Stomach (tissue), 9 donors: Measurements from ENCODE around the gene TMEM132E. TPM values are rescaled to one million over a fixed set of nuclear protein-coding genes. Genes with fewer than 3 reads are reported as not detected.

Experiments used
- DNase-seq, 2 donors: peaks; one replicate each; pipeline versions ENCODE4 v3.0.0 to v3.0.0-alpha.2; 2013 to 2019
- H3K27ac ChIP-seq, 5 donors: fragments of 200-600 bp in 4 of 5; sonication (generic) in 4 of 5; one replicate each; pipeline ENCODE4 v1.5.1; 2013 to 2019; ENCODE audit warnings: mild to moderate bottlenecking in 1 of 5, moderate library complexity in 1 of 5
- H3K27me3 ChIP-seq, 3 donors: fragments of 200-600 bp; sonication (generic); one replicate each; pipeline ENCODE4 v1.5.1; 2017 to 2019; ENCODE audit warnings: mixed run types in 1 of 3
- H3K36me3 ChIP-seq, 4 donors: fragments of 200-600 bp; sonication (generic); 1 replicate in 3 of 4; 2 replicates in 1 of 4; pipeline ENCODE4 v1.5.1; 2016 to 2019
- H3K4me1 ChIP-seq, 4 donors: fragments of 200-600 bp; sonication (generic); one replicate each; pipeline ENCODE4 v1.5.1; 2016 to 2019
- H3K4me3 ChIP-seq, 4 donors: fragments of 200-600 bp; sonication (generic) in 3 of 4; one replicate each; pipeline ENCODE4 v1.5.1; 2016 to 2019; ENCODE audit warnings: mild to moderate bottlenecking in 1 of 4
- H3K9me3 ChIP-seq, 4 donors: fragments of 200-600 bp; sonication (generic); one replicate each; pipeline ENCODE4 v1.5.1; 2016 to 2019
- CTCF ChIP-seq, 7 experiments: fragments of 450-650 bp in 4 of 7; fragments of 200-600 bp in 3 of 7; sonication (generic) in 3 of 7; IDR thresholded peaks; one replicate each; pipeline ENCODE4 v1.5.1; 2016 to 2019; ENCODE audit warnings: antibody characterized with exemption in 7 of 7, control low read depth in 2 of 7, mild to moderate bottlenecking in 1 of 7
- EP300 ChIP-seq: sonication (generic); formaldehyde crosslinking; IDR thresholded peaks from one replicate; pipeline ENCODE4 v1.6.1; 2017; ENCODE audit warnings: antibody characterized with exemption
- POLR2A ChIP-seq, 4 donors: fragments of 450-650 bp; IDR thresholded peaks; one replicate each; pipeline ENCODE4 v1.6.1; 2016; ENCODE audit warnings: antibody characterized with exemption in 4 of 4, control low read depth in 2 of 4, mild to moderate bottlenecking in 1 of 4, moderate library complexity in 1 of 4
- POLR2AphosphoS5 ChIP-seq, 3 donors: sonication (generic); formaldehyde crosslinking; IDR thresholded peaks; one replicate each; pipeline ENCODE4 v1.6.1; 2016; ENCODE audit warnings: antibody characterized with exemption in 3 of 3
- WGBS, 5 donors: extraction: QIAGEN DNeasy Blood & Tissue Kit in 3 of 5; methylation state at CpG; one replicate each; pipeline versions ENCODE4 v1.1.5 to v1.1.7; 2013 to 2018; 5-methylcytosine and 5-hydroxymethylcytosine counted together
- intact Hi-C: fragments of 100-400 bp; cut with DNase I; formaldehyde crosslinking; loops from one replicate; pipeline ENCODE4 v1.15.1; 2023; ENCODE audit warnings: low total_unique reads
- polyA plus RNA-seq, 3 donors: library from polyadenylated mRNA; stranded (reverse); fragments of 200-250 nt; gene quantifications; one replicate each; pipeline ENCODE4 v1.2.3, GENCODE V29; 2013
- total RNA-seq, 5 donors: library from RNA; depleted of rRNA; stranded (reverse); fragments of >200 nt; gene quantifications; one replicate each; pipeline versions ENCODE4 v1.1.0 to v1.2.3, GENCODE V29; 2014 to 2016
- donor health status: healthy with polysubstance abuse.
- donor health status: Bipolar disorder and iron deficiency.
- donor health status: healthy.

The TMEM132E gene
- total and polyA plus RNA-seq, 8 donors = 0.05 to 0.55 (median 0.12) TPM; not detected in 5

DNA sequence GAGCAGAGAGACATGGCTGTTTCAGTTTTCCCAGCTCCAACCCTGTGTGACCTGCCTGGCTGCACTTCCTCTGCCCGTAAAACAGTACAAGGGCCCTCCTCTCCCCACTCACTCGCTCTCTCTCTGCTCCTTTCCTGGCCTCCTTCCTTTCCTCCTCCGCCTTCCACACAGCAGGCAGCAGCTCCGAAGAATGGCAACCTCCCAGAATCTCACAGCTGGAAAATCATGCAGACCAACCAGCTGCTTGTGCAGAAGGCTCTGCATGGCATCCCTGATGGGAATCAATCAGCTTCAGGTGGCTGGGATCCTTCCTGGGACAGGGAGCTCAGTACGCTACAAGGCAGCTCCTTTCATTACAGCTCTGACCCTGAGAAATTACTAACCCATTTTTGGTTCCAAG, 27.4 kb downstream of the TMEM132E start:
- TF ChIP-seq CTCF (IDR thresholded peaks at IDR 0.05) = no peak
- Histone ChIP-seq H3K27me3 (peaks cover 5 to 89% (median 28%) of the 10 kb centered on the region in 3 donors), H3K4me1 (no peaks in the 10 kb centered on the region), H3K4me3 (no peak overlapping the region), H3K9me3 (no peaks in the 10 kb centered on the region), H3K36me3 (no peaks in the 10 kb centered on the region), H3K27ac (no peak overlapping the region)
- 43 to 57% (median 52%) methylated on average over 5 of the region's 5 CpGs for WGBS, 5 donors
- intact Hi-C loops = no loop called here
- DNase-seq = peak in 1 of 2 donors; percentile 72

DNA sequence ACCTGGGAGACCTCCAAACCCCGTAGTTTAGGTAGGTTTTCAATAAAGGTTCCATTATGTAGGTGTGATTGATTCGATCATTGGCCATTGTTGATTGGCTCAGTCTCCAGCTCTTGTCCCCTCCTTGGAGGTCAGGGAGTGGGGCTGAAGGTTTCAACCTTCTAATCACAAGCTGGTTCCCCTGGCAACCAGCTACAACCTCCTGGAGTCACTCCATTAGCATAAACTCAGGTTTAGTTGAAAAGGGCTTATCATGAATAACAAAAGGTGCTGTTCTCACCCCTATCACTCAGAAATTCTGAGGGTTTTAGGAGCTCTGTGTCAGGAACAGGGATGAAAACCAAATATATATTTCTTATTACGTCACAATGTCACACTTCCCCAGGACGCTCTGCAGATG, 28.5 kb downstream of the TMEM132E start:
- intact Hi-C loops = no loop called here
- Histone ChIP-seq H3K4me3 (no peak overlapping the region), H3K9me3 (no peaks in the 10 kb centered on the region), H3K4me1 (peaks cover 0 to 4% (median 2%) of the 10 kb centered on the region in 4 donors), H3K27me3 (peaks cover 5 to 93% (median 28%) of the 10 kb centered on the region in 3 donors), H3K36me3 (no peaks in the 10 kb centered on the region), H3K27ac (no peak overlapping the region)
- TF ChIP-seq POLR2AphosphoS5 (IDR thresholded peaks at IDR 0.05) (no peak), CTCF (IDR thresholded peaks at IDR 0.05) (no peak), EP300 (no peak), POLR2A (IDR thresholded peaks at IDR 0.05) (no peak)
- DNase-seq = no peak
- WGBS, 5 donors = 47 to 60% (median 54%) methylated on average over 4 of the region's 4 CpGs

- TF ChIP-seq CTCF (IDR thresholded peaks at IDR 0.05) (no peak), EP300 (no peak), POLR2AphosphoS5 (IDR thresholded peaks at IDR 0.05) (no peak), POLR2A (IDR thresholded peaks at IDR 0.05) (no peak)
- 44 to 58% (median 47%) methylated on average over 4 to 5 of the region's 5 CpGs for WGBS, 5 donors
- no peak overlapping the region for H3K4me3 ChIP-seq
These were observed 29.8 kb downstream of the TMEM132E start for GRCh38 chr17:34609210-34609609.

DNA sequence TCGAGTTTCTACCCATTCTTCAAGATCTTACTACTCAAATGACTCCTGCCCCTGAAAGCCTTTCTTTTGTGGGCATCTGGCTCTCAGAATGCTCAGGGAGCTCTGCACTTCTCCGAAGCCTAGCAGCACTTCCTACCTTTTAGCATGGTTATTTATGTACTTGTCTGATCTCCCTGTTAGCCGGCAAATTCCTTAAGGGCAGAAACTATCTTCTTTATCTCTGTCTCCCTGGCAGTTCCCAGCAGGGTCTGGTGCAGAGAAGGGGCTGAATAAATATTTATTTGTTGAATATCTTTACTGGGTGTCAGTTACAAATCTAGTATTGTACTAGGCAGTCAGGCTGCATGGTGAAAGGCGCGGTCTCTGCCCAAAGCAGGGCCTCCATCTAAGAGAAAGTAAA, 30.7 kb downstream of the TMEM132E start:
- Histone ChIP-seq H3K4me1 (peaks cover 0 to 10% (median 5%) of the 10 kb centered on the region in 4 donors), H3K27ac (no peak overlapping the region), H3K9me3 (no peaks in the 10 kb centered on the region), H3K36me3 (no peaks in the 10 kb centered on the region), H3K4me3 (no peak overlapping the region), H3K27me3 (peaks cover 5 to 96% (median 28%) of the 10 kb centered on the region in 3 donors)
- TF ChIP-seq CTCF (IDR thresholded peaks at IDR 0.05) = no peak
- no peak for TF ChIP-seq EP300
- TF ChIP-seq POLR2AphosphoS5 (IDR thresholded peaks at IDR 0.05) = no peak
- DNase-seq = no peak
- intact Hi-C loops = no loop called here
- 27 to 52% (median 39%) methylated on average over 5 of the region's 5 CpGs for WGBS, 5 donors

More at GRCh38 chr17:34609210-34609609, 29.8 kb downstream of the TMEM132E start:
- H3K9me3 ChIP-seq = no peaks in the 10 kb centered on the region
- H3K36me3 ChIP-seq = no peaks in the 10 kb centered on the region
- peaks cover 5 to 94% (median 28%) of the 10 kb centered on the region in 3 donors for H3K27me3 ChIP-seq
- intact Hi-C loops = no loop called here
- H3K27ac ChIP-seq = no peak overlapping the region
- DNase-seq = no peak
- peaks cover 0 to 10% (median 5%) of the 10 kb centered on the region in 4 donors for H3K4me1 ChIP-seq
